GM23248 (cell line): ENCODE results near the gene MYO1G.

Experiments
- EZH2 ChIP-seq: fragments of 200-600 bp; sonication (generic); IDR thresholded peaks from 2 replicates; pipeline ENCODE4 v1.6.1; 2018; ENCODE audit warnings: antibody characterized with exemption, mild to moderate bottlenecking; ENCODE audit not compliant: insufficient read depth, poor library complexity, severe bottlenecking
- EZH2phosphoT487 ChIP-seq: fragments of 200-600 bp; sonication (generic); IDR thresholded peaks from 2 replicates; pipeline ENCODE4 v1.6.1; 2018; ENCODE audit warnings: antibody characterized with exemption, moderate library complexity, mild to moderate bottlenecking, low read depth; ENCODE audit not compliant: insufficient read depth

GRCh38 chr7:44914992-44915607, 63.7 kb downstream of the MYO1G start:
- TF ChIP-seq EZH2 (no peak), EZH2phosphoT487 (no peak)
